ENCODE measurements around the gene ZNF681.
"Not testable (repeated sequence)": the region's sequence is repeated elsewhere in the genome, so short reads cannot be mapped to it uniquely, and the experiment has no call there.

Gene ZNF681

DNA sequence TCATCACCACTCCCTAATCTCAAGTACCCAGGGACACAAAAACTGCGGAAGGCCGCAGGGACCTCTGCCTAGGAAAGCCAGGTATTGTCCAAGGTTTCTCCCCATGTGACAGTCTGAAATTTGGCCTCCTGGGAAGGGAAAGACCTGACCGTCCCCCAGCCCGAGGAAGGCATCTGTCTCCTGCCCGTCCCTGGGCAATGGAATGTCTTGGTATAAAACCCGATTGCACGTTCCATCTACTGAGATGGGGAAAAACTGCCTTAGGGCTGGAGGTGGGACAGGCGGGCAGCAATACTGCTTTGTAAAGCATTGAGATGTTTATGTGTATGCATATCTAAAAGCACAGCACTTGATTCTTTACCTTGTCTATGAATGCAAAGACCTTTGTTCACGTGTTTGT lies 65.8 kb downstream of the ZNF681 start:
- DNase-seq (ENCODE audit: low read depth), result not testable (repeated sequence)

Data from HS-5 (cell line).